WI38 (cell line): ENCODE data around the gene PARP1.

Source experiments
- H3K4me3 ChIP-seq: 2 replicates; pipeline ENCODE4 v1.5.1; 2011; ENCODE audit warnings: low read depth, mild to moderate bottlenecking, control low read depth, low read length
- CTCF ChIP-seq: IDR thresholded peaks from 2 replicates; pipeline ENCODE4 v1.5.1; 2012; ENCODE audit warnings: low read depth, mild to moderate bottlenecking, control low read depth, low read length

Gene PARP1

GRCh38 chr1:226411619-226412018 is 3.7 kb upstream of the PARP1 start:
- no peak for TF ChIP-seq CTCF
- no peak overlapping the region for H3K4me3 ChIP-seq

- no peak for TF ChIP-seq CTCF
- no peak overlapping the region for H3K4me3 ChIP-seq
These were observed 3.1 kb upstream of the PARP1 start for GRCh38 chr1:226410958-226411357.

GRCh38 chr1:226409392-226409791 is 1.5 kb upstream of the PARP1 start:
- H3K4me3 ChIP-seq, result no peak overlapping the region
- TF ChIP-seq CTCF, result no peak

- TF ChIP-seq CTCF, result peak; percentile 0; the same call in 1 of the 2 replicates
- peak overlapping the region; percentile 80 for H3K4me3 ChIP-seq
These were observed 642 bp upstream of the PARP1 start for GRCh38 chr1:226408285-226409184.

GRCh38 chr1:226407199-226407496 is 745 bp downstream of the PARP1 start:
- TF ChIP-seq CTCF, result no peak
- H3K4me3 ChIP-seq, result peak overlapping the region; percentile 80

GRCh38 chr1:226406401-226406881 is 1.5 kb downstream of the PARP1 start:
- TF ChIP-seq CTCF, result no peak
- peak overlapping the region; percentile 80 for H3K4me3 ChIP-seq

GRCh38 chr1:226405411-226405988 is 2.4 kb downstream of the PARP1 start:
- H3K4me3 ChIP-seq, result no peak overlapping the region
- TF ChIP-seq CTCF, result no peak
